ENCODE results near the gene COX6B2.

Gene COX6B2

GRCh38 chr19:55304279-55304978, 50.1 kb downstream of the COX6B2 start:
- H3K36me3 ChIP-seq (ENCODE audit: control insufficient read depth in 2 of 2, insufficient read depth in 1 of 2, low read length in 2 of 2), result peaks cover 20 to 66% of the 10 kb centered on the region in 2 experiments
- POLR2A ChIA-PET, result interaction anchor here (0.6 to 4.0 kb wide), 3 partner anchors 35 to 268 kb away, joined by 3 to 18 read pairs (median 9); partner anchors contain the start of gene UBE2S
- no peaks in the 10 kb centered on the region for H3K9me3 ChIP-seq (ENCODE audit: control insufficient read depth, insufficient read depth, low read depth, low read length)
- H3K4me3 ChIP-seq (ENCODE audit: low read depth, low read length), result no peak overlapping the region
- H3K4me1 ChIP-seq (ENCODE audit: control insufficient read depth, insufficient read depth, low read length), result peaks cover 3% of the 10 kb centered on the region; the same call in 1 of the 2 replicates
- TF ChIP-seq ZNF501 (tag by site-specific recombination; IDR thresholded peaks at IDR 0.05) (no peak), ZNF692 (tag by site-specific recombination; IDR thresholded peaks at IDR 0.05) (no peak), ZNF292 (tag by site-specific recombination; IDR thresholded peaks at IDR 0.05; ENCODE audit: borderline replicate concordance, low read depth) (no peak), ZNF214 (tag by site-specific recombination; IDR thresholded peaks at IDR 0.05; ENCODE audit: borderline replicate concordance) (no peak)
- CTCF ChIA-PET, result interaction anchor here (3.6 to 4.1 kb wide), 2 partner anchors 12 to 80 kb away, joined by 23 to 62 read pairs; partner anchors contain the start of gene TMEM238
- H3K27ac ChIP-seq (ENCODE audit: extremely low read depth, low read depth, low read length), result no peak overlapping the region

- no peak overlapping the region for H3K4me3 ChIP-seq (ENCODE audit: low read depth, low read length)
- ChIA-PET POLR2A (interaction anchor here (0.6 to 4.0 kb wide), 6 partner anchors 36 to 104 kb away, joined by 3 to 18 read pairs (median 4); partner anchors contain the start of genes KMT5C and UBE2S), CTCF (interaction anchor here (0.7 to 4.1 kb wide), 19 partner anchors 10 to 200 kb away, joined by 3 to 62 read pairs (median 10); partner anchors contain the start of genes GARIN5B, KMT5C and TMEM238)
- peaks cover 22 to 62% of the 10 kb centered on the region in 2 experiments; a peak in 2 of 3 replicates for H3K36me3 ChIP-seq (ENCODE audit: control insufficient read depth in 2 of 2, insufficient read depth in 1 of 2, low read length in 2 of 2)
- H3K4me1 ChIP-seq (ENCODE audit: control insufficient read depth, insufficient read depth, low read length), result peaks cover 3% of the 10 kb centered on the region; the same call in 1 of the 2 replicates
- no peaks in the 10 kb centered on the region for H3K9me3 ChIP-seq (ENCODE audit: control insufficient read depth, insufficient read depth, low read depth, low read length)
- TF ChIP-seq REPIN1 (tag by site-specific recombination; IDR thresholded peaks at IDR 0.05; ENCODE audit: low read depth) (no peak), ZNF10 (tag by site-specific recombination; IDR thresholded peaks at IDR 0.05) (no peak), ZNF350 (tag by site-specific recombination; IDR thresholded peaks at IDR 0.05) (no peak), ZNF426 (tag by site-specific recombination; IDR thresholded peaks at IDR 0.05) (no peak), PRDM10 (tag by site-specific recombination; IDR thresholded peaks at IDR 0.05) (peak; percentile 70), ZNF558 (tag by site-specific recombination; IDR thresholded peaks at IDR 0.05) (no peak), ZNF280D (tag by site-specific recombination; IDR thresholded peaks at IDR 0.05) (no peak)
- 0 out of 2 replicates have a peak overlapping the region, but pooled peaks have one; percentile 13 for H3K27ac ChIP-seq (ENCODE audit: extremely low read depth, low read depth, low read length)
Observed at GRCh38 chr19:55303477-55303876, 51.0 kb downstream of the COX6B2 start.

All from HEK293 (cell line).